Loucy (cell line): ENCODE measurements around the gene TIAM2.

Experiments used
- EZH2phosphoT487 ChIP-seq: fragments of 200-600 bp; IDR thresholded peaks from 2 replicates; pipeline ENCODE4 v1.6.1; 2018; ENCODE audit warnings: antibody characterized with exemption, mild to moderate bottlenecking, moderate library complexity, borderline replicate concordance
- TF ChIP-seq, protein P1 (sequence below): fragments of 200-600 bp; sonication (generic); conservative IDR thresholded peaks from 2 replicates; pipeline ENCODE4 v1.5.1; 2014; ENCODE audit warnings: mild to moderate bottlenecking, antibody characterized with exemption, low read length

DNA sequence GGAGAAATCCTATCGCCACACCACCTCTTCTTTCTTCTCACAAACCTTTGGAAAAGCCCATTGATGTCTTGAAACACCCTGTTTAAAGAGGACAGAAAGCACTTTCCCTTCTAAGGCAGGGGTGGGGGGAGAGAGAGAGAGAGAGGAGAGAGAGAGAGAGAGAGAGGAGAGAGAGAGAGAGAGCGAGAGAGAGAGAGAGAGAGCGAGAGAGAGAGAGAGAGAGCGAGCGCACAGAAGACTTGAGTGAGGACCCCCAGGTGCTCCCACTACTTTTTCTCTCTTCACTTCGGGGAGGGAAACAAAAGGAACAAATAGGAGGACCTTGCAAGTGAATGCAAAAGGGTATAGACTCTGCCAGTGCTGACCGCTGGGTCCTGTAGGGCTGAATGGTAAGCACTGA, 52.4 kb downstream of the TIAM2 start:
- TF ChIP-seq, protein P1, sequence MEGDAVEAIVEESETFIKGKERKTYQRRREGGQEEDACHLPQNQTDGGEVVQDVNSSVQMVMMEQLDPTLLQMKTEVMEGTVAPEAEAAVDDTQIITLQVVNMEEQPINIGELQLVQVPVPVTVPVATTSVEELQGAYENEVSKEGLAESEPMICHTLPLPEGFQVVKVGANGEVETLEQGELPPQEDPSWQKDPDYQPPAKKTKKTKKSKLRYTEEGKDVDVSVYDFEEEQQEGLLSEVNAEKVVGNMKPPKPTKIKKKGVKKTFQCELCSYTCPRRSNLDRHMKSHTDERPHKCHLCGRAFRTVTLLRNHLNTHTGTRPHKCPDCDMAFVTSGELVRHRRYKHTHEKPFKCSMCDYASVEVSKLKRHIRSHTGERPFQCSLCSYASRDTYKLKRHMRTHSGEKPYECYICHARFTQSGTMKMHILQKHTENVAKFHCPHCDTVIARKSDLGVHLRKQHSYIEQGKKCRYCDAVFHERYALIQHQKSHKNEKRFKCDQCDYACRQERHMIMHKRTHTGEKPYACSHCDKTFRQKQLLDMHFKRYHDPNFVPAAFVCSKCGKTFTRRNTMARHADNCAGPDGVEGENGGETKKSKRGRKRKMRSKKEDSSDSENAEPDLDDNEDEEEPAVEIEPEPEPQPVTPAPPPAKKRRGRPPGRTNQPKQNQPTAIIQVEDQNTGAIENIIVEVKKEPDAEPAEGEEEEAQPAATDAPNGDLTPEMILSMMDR, result no peak
- TF ChIP-seq EZH2phosphoT487, result no peak
